ENCODE measurements around the gene FRMD7.
"Not testable (repeated sequence)": the region's sequence is repeated elsewhere in the genome, so short reads cannot be mapped to it uniquely, and the experiment has no call there.

FRMD7 gene

DNA sequence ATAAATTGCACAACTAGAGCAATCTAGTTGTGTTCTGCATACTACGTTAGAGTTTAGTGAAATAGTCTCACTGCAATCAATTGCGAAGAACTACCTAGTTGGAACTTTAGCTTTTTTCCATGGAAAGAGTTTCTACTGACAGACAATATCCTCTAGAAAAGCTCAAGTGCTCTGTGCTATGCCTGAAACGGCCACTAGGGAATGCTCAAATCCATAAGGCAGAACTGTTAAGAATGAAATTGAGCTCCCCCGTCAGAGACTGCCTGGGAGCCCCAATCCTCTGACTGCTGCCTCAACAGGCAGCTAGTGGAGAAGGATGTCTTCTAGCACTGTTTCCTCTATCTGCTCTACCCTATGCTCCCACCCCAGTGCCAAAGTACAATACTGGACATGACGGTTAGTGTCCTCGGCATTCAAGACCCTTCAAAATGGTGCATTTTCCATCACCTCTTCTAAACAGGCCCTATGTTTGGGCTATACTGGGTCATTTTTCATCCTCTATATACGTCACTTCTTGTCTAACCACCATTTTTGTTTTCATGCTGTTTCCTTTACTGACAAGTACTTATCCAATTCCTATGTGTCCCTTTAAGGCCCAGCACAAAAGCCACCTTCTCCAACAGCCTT is 35.3 kb downstream of the FRMD7 start:
- no peak for FAIRE-seq

DNA sequence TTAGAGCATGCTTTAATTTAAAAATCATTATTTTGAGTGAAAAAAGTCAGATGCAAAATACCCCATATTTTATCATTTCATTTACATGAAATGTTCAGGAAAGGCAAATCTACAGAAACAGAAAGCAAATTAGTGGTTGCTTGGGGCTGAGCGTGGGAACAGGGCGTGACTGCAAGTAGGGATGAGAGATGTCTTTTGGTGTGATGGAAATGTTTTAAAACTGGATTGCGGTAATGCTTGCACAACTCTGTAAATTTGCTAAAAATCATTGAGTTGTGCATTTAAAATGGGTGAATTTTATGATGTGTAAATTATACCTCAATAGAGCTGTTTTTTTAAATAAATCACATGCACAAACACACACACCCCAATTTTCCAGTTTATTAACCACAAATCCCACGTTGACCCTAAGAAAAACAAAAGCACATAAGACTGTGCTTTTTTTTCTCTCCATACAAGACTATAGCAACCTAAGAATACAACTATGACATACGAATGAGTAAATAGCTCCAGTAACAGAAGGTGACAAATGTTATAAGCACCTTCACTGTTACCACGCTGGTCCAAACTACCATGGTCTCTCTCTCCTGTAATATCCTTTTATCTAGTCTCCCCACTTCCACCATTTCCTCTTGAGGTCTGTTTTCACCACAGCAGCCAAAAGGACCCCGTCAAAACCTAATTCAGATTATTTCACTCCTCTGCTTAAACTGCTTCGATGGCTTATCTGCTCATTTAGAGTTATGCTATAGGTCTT is 37.2 kb downstream of the FRMD7 start:
- FAIRE-seq: no peak

DNA sequence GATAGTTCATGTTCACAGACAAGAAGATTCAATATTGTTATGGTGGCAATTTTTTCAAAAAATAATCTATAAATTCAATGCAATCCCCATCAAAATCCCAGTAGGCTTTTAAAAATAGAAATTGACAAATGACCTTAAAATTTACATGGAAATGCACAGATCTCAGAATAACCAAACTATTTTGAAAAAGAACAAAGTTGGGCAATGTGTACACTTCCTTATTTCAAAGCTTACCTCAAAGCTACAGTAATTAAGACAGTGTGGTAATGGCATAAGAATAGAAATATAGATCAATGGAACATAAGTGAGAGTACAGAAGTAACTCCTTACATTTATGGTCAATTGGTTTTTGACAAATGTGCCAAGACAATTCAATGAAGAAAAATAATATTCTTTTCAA is 39.0 kb downstream of the FRMD7 start:
- FAIRE-seq: no peak

DNA sequence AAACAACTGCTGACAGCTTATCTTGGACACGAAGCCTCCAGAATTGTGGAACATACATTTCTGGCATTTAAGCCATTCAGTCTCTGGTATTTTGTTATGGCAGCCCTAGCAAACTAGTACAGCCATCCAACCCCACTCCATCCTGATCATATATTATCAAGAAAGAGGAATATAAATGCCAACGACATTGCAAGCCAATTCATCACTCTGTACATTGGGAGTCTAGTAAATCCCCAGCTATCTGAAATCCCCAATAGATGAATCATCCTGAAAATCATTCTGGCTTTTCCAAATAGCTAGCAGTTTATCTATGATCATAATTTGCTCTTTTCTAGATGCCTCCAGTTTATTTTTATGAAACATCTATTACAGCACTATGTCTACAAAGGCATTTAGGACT is 41.1 kb downstream of the FRMD7 start:
- no peak for FAIRE-seq

DNA sequence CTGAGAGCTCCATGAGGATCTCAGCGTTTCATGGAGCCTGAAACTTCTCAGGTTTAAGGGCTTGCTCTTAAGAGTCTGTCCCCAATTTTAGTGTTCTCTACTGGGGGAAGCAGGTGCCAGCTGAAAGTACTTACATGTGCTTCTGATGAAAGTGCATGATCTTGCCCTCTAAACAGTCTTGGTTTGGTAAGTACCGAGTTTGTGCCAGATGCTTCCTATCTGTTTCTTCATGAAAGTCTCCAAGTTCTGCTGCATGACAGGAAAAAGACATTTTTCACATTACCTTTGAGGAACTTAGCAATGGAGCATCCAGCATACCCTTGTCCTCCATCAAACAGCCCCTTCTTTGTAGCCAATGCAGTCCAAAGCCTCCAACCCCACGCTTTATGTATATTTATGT is 42.0 kb downstream of the FRMD7 start:
- FAIRE-seq: no peak

DNA sequence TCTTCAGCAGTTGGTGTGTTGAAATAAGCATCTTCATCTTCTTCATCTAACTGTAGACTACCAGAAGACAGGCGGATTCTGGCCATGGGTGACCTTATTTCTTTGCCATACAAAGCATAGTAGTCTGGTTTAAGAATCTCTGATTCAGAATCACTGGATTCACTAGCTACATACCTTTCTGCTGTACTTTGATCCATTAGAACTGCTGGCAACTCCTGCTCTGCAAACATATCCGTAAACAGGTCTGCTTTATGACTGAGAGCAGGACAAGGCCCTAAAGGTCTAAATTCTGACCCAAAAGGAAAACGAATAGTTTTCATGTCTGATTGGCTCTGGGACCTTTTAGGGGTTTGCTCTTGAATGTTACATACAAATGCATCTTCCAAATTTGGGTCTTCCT is 49.9 kb downstream of the FRMD7 start:
- no peak for FAIRE-seq

DNA sequence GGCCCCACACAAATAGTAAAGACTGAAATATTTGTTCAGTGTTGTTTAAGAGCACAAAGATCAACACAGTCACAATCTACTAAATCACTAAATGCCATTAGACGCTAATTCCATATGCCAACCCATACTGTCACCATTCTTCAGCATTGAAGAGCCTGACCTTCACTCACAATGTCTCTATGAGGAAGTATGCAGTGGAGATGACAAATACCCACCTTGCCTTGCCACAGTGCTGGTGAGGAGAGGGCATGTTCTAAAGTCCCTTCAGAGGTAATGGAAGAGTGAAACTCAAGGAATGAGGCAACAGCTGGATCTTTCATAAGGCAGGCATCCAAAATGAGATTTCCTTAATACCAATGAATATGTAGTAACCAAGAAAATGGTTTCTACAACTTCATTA is 50.4 kb downstream of the FRMD7 start:
- no peak for FAIRE-seq

DNA sequence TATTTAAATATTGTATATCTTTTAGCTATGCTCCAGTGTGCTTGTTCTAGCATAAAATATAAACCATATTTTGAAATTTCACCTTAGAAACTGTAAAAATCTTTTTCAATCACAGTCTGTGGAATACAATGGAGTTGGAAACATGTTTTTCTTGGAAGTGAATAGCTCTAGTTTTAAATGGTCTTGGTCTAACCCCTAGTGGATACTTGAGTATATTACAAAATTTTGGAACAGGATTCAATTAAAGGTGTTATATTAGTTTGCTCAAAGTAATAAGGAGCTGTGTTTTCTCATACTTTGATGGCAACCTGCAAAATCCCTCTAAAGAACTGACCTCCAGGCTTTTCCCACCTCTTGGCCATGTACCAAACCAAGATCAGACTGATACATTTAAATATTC is 56.6 kb downstream of the FRMD7 start:
- no peak for FAIRE-seq

DNA sequence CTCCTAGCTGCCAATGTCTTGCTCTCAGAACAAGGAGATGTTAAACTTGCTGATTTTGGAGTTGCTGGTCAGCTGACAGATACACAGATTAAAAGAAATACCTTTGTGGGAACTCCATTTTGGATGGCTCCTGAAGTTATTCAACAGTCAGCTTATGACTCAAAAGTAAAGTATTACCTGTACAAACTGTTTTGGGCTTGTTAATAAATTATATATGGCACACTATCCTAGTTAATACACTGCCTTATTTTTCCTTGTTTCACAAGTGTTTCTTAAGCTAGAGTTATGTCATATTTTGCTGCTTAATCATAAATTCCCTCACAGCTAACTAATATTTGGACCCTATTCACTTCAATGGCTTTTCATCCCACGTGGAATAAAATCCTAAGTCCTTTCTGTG is 59.4 kb downstream of the FRMD7 start:
- FAIRE-seq: no peak

DNA sequence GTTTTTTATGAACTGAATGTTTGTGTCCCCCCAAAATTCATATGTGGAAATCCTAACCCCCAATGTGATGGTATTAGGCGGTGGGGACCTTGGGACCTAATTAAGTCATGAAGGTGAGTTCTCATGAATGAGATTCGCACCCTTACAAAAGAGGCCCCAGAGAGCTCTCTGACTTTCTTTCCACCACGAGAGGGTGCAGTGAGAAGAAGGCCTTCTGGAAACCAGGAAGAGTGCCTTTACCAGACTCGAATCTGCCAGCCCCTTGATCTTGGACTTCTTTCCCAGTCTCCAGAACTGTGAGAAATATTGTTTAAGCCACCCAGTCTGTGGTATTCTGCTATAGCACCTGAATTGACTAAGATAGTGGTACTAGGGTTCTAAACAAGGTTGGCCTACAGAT is 64.0 kb downstream of the FRMD7 start:
- FAIRE-seq: no peak

DNA sequence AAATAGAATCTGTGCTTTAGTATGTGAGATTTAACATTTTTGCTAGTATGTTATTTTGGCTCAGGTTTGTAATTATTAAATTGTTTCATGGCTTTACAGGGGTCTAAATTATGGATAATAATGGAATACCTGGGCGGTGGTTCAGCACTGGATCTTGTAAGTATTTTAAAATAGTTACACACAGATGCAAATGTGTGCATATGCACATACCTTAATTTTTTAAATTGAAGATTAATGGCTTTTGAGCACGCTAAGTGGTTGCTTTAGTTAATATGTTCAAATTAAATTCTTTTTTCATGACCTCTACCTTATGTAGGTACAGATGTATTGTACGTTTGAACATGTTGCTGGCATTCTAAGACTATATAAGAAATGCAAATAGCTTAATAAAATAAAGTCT is 64.5 kb downstream of the FRMD7 start:
- FAIRE-seq: no peak

DNA sequence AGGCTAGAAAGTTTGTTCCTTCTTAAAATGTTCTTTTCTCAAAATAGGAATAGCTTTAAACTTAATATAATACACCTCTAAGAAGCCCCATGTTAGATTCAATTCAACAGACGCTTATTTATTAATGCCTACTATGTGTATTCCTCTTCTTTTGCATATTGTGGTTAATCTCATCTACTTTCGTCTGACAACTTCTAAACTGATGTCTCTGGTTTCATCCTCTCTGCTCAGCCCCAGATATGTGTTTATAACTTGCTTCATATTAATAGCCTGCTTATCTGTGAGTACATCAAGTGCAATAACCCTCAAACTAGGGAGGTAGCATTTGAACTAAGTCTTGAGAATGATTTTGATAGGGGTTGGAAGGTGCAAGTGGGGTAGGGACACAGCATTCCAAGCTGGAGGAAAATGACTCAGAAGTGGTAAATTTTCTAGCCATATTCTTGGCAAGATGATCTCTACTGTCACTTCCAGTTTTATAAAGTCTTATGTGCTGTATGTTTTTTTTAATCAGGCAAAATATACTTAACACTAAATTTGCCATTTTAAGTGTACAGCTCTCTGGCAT is 67.8 kb downstream of the FRMD7 start:
- no peak for FAIRE-seq

DNA sequence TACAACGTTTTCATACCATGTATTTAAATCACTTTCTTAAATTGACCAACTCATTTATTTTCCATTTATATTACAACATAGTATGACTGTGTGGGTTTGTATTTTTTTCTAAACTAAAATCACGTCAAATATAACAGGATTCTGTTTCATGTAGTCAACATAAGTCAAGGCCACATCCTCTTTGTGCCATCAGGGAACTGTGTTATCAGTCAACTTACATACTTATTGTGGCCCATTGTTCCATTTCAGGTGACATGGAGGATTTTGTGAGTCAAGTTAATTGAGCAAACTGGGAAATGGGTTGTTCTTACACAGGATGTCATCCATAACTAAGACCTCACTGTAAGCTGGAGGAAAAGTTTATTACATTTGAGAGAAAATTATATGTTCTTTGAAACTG is 68.8 kb downstream of the FRMD7 start:
- no peak for FAIRE-seq

DNA sequence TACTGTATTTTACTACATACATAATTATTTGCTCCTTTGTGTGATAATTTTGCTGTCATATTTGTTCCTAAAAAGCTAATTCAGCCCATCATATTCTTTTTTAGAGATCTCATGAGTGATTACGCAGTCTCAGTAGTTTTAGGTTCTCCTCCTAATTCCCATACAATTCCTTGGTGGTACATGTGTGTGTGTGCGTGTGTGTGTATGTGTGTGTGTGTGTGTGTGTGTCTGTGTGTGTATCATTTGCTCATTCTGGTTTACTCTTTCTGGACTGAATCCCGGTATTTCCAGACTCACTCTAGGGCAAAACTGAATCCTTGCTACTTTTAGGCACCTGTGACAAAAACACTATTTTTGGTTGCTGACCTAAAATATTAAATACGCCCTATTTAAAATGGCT is 69.8 kb downstream of the FRMD7 start:
- no peak for FAIRE-seq

DNA sequence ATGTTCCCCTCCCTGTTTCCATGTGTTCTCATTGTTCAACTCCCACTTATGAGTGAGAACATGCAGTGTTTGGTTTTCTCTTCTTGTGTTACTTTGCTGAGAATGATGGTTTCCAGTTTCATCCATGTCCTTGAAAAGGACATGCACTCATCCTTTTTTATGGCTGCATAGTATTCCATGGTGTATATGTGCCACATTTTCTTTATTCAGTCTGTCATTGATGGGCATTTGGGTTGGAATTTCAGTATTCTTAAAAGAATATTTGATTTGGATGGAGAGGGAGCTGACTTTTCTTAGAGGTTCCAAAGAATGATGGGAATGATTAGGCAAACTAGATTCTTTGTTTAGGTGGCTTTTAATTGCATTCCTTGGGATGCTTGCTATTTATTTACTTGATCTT is 76.0 kb downstream of the FRMD7 start:
- not testable (repeated sequence) for FAIRE-seq

DNA sequence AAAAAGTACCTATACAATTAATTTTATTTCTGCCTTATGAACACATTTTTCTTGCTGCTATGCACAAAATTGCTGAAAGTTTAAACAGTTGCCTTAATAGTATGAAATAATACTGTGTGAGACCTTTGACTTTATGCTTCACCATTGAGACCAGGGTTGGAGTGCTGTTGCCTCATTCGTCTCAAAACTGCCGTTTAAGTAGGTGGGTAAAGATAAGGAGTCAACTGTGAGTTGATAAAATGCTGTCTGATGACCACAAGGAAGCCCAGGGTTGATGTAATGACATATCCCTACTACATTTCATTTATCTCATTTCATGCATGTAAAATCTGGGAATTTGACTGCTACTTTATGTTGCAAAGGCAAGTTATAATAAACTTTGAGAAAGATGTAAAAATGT is 81.3 kb downstream of the FRMD7 start:
- no peak for FAIRE-seq

DNA sequence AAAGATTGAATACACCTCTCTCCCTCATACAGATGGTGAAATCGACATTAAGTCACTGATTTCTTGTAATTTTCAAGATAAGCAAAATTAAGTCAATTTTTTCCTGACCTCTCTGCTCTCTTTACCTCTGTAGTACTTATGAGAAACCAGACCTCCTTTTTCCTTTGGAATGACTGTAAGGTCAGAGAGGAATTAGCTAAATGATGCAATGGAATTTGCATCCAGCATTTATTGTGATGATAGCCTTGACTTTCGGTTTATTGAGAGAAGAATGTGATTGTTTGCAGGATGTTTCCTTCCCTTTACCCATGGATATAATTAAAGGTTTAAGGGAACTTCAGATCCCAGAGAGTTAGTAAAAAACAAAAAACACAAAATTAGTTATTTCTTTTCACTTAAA is 82.4 kb downstream of the FRMD7 start:
- FAIRE-seq: no peak

DNA sequence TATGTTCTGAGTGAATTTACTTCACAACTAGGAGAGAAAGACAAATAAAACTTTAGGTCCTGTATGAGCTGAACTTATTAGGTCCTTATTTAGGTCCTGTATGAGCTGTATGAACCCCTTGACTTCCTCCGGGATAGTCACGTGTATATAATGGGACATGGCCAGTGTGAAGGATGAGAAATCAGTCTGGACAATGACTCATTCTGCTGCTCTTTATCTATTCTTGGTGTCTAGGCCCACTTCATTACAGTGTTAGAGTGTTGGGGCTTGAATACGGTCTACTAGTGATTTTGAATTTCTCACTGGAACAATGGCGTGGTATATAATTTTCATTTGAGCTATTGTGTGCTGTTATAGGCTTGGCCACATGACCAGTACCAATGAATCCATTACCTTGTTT is 82.9 kb downstream of the FRMD7 start:
- FAIRE-seq: no peak

DNA sequence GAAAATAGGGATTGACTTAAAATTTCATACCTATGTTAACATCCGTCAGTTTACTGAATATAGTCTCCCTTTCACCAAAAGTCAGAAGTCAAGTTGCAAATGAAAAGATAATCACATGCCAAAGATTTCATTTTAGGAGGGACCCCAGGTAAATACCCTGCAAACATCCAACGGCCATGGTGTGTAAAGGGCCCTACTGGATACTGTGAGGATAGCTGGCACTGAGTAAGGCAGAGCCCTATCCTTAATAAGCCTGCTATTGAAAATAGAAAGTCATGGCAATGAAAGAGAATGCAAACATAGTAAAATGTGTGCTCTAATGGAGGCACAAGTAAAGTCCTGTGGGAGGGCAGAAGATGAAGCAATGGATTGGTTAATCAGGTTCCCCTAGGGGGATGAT is 83.8 kb downstream of the FRMD7 start:
- no peak for FAIRE-seq

DNA sequence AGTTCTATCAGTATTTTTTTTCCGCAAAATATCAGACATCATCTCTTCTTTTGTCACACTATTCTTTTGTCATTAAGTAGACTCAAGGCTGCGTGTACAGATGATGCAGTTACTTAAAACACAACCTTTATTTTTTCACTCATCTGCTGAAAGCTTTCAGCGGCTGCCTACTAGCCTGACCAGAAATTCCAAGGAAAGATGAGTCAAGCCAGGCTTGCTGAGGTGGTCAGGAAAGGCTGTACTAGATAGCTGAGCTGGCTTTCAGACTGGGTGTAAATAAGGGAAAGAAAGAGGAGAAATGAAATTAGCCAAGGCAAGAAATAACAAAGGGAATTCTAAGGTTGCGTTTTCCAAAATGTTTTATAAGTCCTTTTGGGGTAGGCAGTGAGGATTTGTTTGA is 86.8 kb downstream of the FRMD7 start:
- no peak for FAIRE-seq

DNA sequence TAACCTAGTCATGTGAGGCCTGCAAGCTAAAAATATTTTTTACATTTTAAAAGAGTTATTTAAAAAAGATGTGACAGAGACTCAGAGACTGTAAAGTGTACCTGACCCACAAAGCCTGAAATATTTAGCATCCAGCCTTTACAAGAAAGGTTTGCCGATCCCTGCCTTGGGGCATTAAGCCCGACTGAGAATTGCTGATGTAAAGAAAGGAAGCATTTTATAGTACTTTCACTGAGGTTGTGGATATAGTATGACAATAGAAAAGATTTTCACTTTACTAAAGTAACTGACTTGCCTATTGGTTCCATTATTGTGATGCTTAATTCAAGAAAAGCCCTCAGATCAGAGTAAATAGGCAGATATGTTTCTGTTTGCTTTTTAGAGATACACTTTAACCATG is 87.8 kb downstream of the FRMD7 start:
- FAIRE-seq: no peak

DNA sequence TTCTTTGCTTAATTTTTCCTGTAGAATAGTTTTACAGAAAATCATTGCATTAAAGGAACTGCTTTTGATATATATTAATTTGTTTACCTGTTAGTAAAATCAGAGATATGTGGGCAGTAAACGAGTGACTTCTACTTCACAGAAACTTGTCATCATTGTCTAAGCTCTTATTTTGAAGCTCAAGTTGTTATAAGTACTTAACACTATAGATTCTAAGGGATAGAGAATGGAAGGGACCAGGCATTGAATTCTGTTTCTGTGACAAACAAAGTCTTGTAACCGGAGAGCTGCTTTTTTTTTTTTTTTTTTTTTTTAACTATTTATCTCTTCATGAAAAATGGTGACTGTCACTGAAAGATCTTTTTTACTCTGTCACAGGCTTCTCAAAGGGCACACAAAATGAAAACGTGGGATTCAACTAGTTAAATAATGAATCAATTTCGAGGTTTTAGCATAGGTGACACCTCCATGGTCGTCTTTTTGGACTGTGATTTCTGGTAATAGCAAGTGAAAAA is 90.3 kb downstream of the FRMD7 start:
- FAIRE-seq: no peak

DNA sequence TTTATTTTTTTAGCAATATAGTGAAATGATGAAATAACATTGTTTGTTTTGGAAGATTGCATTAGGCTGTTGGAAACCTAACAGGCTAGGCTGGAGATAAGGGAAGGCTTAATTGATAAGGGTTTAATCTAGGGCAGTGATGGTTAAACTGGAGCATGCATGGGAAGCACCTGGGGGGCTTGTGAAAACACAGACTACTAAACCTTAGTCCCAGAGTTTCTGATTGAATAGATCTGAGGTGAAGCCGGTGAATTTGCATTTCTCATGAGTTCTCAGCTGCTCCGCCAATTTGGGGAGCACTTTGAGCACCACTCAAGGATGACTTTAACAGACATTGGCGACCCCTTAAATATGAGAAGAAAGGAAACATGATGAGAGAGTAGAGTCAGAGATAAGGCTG is 93.2 kb downstream of the FRMD7 start:
- no peak for FAIRE-seq

DNA sequence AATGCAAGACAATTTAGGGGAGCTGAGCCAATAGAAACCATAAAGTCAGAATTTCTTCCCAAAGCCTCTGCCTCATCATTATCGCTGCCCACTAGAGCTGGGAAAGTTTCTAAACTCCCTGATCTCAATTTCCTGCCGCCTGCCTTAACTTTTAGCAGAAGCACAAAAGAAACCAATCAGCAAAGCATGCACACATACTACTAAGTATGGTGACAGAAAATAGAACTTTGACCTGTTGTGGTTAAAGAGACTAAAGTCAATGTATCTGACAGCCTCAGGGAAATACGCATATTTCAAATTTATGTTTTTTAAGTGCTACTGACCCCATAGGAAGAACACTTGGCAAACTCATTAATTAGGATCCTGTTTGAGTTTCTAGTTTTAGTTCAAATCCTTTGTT is 94.7 kb downstream of the FRMD7 start:
- no peak for FAIRE-seq

DNA sequence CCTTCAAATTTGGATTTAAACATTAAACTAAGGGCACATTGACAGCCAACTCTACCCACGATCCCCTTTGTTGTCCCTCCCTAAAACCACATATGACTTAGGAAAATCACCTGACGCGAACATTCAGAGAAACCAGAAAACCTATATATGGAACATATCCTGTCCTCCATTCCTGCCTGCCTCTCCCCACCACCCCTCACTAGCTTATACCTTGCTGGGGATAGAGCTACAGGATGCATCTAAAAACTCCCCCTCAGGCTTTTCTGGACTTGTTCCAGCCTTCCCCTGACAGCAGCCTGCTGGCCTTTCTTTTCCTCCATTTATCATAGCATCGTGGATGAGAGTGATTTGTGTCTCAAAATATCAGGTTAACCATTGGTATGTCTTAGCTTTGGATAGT is 96.0 kb downstream of the FRMD7 start:
- no peak for FAIRE-seq
